NCI-H187 (cell line): ENCODE results near the gene TNS4.

Experiments
- DNase-seq, 2 experiments: peaks; one replicate each; lab custom pipeline; 2025; lab: John Stamatoyannopoulos, UW

The TNS4 gene

DNA sequence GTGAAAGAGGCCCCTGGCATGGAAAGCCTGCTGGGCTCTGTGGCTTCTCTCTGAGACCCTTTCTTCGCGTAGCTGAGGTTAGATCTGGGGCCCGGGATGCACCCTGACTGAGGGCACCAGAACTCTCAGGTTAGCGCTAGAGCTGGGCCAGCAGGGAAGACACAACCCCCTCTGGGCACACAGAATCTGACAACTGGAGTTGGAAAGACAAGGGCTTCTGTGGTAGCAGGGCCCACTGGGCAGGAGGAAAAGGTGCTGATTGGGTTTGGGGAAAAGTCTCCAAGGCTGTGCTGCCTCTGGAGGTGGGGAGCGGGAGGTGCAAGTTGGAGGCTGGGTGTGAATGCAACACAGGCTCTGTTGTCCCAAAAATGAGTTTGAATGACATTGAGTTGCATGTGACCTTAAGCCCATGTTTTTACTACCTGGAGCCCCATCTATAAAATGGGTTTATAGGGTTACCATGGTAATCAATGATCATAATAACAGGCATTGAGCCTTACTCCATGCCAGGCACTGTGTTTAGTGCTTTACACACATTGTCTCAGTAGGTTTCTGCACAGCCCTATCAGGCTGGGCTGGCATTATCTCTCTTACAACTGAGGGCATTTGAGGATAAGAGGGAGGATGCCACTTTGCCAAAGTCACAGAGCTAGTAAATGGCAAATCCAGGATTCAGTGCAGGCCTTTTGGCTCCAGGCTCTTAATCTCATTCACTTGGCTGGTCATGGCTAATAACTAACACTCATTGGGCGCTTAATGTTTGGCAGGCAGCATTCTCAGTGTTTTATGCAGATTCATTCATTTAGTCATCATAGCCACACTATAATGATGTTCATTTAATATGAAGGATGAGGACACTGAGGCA is 67.6 kb downstream of the TNS4 start:
- no peak for DNase-seq

- DNase-seq = no peak
These were observed 68.4 kb downstream of the TNS4 start for GRCh38 chr17:40432864-40433528.

GRCh38 chr17:40431231-40431602 is 70.2 kb downstream of the TNS4 start:
- no peak for DNase-seq

DNA sequence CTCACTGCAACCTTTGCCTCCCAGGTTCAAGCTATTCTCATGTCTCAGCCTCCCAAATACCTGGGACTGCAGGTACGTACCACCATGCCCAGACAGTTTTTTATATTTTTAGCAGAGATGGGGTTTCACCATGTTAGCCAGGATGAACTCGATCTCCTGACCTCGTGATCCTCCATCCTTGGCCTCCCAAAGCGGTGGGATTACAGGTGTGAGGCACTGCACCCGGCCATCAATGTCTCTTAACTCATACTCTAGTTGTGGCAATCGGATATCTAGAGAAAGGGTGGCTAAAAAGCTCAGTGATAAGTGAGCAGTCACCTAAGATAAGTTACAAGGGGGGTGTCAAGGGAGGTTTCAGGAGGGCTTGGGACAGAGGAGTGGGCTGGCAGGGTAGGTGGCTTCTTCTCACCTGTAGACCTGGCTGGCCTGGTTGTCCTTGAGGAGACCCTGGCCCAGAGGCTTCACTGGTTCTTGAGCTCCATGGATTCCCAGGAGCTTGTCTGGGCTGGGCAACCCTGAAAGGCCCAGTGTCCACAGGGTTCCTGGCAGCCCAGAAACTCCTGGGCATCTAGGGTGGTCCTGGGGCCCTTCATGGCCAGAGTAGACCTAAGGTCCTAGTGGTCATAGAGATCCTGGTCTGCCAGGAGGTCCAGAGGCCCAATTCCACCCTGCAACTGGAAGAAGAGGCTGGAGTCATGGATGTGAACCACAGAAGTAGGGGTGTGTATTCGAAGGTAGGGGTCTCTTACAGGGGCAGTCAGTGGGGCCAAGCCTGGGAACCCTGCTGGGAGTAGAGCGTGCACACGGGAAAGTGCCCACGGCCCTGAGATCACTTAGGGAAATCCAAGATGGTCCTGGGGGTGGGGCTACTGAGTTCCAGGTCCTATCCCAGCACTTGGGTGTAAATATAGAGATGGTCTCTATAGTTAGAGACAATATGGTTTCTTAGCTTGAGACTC is 70.9 kb downstream of the TNS4 start:
- no peak for DNase-seq

- no peak for DNase-seq
These were observed 74.4 kb downstream of the TNS4 start for GRCh38 chr17:40427002-40427491.
